ENCODE results near the gene GPR160. TPM values are rescaled to one million over a fixed set of nuclear protein-coding genes. Genes with fewer than 3 reads are reported as not detected.

The GPR160 gene
- total RNA-seq, 1 donor from 2014 or later = 1.2 TPM

- no peak overlapping the region for H3K27ac ChIP-seq
- intact Hi-C loops (cut with DNase I) = no loop called here
These were observed 7.0 kb downstream of the GPR160 start for GRCh38 chr3:170044795-170045244.

DNA sequence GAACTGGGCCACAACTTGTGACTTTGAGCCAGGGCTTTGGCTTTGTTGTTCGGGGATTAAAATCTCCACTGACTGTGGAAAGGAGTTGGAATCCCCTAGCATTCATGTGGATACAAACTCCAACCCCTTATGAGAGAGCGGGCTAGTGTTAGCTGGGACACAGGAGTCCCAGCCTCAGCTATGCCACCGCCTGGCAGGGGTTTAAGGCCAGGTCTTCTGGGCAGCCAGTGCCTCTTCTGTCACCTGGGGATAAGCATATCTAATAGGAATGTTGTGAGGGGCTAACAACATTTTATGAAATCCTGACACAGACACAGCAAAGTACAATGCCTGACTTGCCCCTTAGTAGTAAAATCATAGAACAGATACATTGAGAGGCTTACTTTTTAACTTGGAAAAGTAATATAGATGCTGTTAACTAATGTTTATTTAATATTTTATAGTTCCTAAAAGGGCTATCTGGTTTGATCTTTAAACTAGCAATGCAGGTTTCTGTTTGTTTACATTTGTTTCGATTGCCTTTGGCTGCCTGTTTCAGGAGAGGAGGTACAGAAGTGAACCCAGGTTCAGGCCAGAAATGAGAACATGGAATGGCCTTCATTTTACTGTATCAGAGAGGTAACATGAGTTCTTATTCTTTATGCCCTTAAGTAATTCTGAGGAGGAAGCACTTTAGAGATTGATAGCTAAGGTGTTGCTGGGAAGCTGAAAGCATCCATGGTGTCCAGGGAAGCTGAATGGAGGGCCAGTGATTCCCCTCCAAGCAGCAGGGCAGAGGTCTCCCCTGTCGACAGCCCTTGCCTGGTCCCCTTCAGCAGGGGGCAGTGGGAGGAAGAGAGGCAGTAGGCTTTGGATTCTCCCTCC lies 8.7 kb downstream of the GPR160 start:
- H3K36me3 ChIP-seq = no peaks in the 10 kb centered on the region
- no peaks in the 10 kb centered on the region for H3K4me1 ChIP-seq
- no peak overlapping the region for H3K27ac ChIP-seq
- no peaks in the 10 kb centered on the region for H3K27me3 ChIP-seq
- H3K9me3 ChIP-seq = no peaks in the 10 kb centered on the region
- intact Hi-C loops (cut with DNase I) = no loop called here
- no peak for TF ChIP-seq POLR2A (IDR thresholded peaks at IDR 0.05)
- TF ChIP-seq, protein P1, sequence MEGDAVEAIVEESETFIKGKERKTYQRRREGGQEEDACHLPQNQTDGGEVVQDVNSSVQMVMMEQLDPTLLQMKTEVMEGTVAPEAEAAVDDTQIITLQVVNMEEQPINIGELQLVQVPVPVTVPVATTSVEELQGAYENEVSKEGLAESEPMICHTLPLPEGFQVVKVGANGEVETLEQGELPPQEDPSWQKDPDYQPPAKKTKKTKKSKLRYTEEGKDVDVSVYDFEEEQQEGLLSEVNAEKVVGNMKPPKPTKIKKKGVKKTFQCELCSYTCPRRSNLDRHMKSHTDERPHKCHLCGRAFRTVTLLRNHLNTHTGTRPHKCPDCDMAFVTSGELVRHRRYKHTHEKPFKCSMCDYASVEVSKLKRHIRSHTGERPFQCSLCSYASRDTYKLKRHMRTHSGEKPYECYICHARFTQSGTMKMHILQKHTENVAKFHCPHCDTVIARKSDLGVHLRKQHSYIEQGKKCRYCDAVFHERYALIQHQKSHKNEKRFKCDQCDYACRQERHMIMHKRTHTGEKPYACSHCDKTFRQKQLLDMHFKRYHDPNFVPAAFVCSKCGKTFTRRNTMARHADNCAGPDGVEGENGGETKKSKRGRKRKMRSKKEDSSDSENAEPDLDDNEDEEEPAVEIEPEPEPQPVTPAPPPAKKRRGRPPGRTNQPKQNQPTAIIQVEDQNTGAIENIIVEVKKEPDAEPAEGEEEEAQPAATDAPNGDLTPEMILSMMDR (IDR thresholded peaks at IDR 0.05) = no peak
- no peak for TF ChIP-seq POLR2AphosphoS5 (IDR thresholded peaks at IDR 0.05; ENCODE audit: insufficient read depth in 1 of 2, low read depth in 1 of 2)
- no peak overlapping the region for H3K4me3 ChIP-seq
- no peak for DNase-seq (ENCODE audit: extremely low spot score in 2 of 2)

More at GRCh38 chr3:170044795-170045244, 7.0 kb downstream of the GPR160 start:
- Histone ChIP-seq H3K9me3 (no peaks in the 10 kb centered on the region), H3K4me1 (no peaks in the 10 kb centered on the region), H3K27me3 (no peaks in the 10 kb centered on the region), H3K4me3 (no peak overlapping the region), H3K36me3 (no peaks in the 10 kb centered on the region)
- TF ChIP-seq POLR2AphosphoS5 (IDR thresholded peaks at IDR 0.05; ENCODE audit: insufficient read depth in 1 of 2, low read depth in 1 of 2) (no peak), POLR2A (IDR thresholded peaks at IDR 0.05) (no peak)
- TF ChIP-seq, protein P1 (IDR thresholded peaks at IDR 0.05) = no peak
- no peak for DNase-seq (ENCODE audit: extremely low spot score in 2 of 2)

- no peak overlapping the region for H3K27ac ChIP-seq
These were observed 9.3 kb downstream of the GPR160 start for GRCh38 chr3:170047133-170047404.

GRCh38 chr3:170049146-170050000 lies 11.6 kb downstream of the GPR160 start:
- Histone ChIP-seq H3K36me3 (no peaks in the 10 kb centered on the region), H3K9me3 (no peaks in the 10 kb centered on the region), H3K4me1 (no peaks in the 10 kb centered on the region), H3K4me3 (no peak overlapping the region), H3K27me3 (no peaks in the 10 kb centered on the region), H3K27ac (no peak overlapping the region)
- TF ChIP-seq POLR2A (IDR thresholded peaks at IDR 0.05) (no peak), POLR2AphosphoS5 (IDR thresholded peaks at IDR 0.05; ENCODE audit: insufficient read depth in 1 of 2, low read depth in 1 of 2) (no peak)
- TF ChIP-seq, protein P1 (IDR thresholded peaks at IDR 0.05) = no peak
- intact Hi-C loops (cut with DNase I) = no loop called here
- DNase-seq (ENCODE audit: extremely low spot score in 2 of 2) = no peak

More at GRCh38 chr3:170047133-170047404, 9.3 kb downstream of the GPR160 start:
- TF ChIP-seq, protein P1 (IDR thresholded peaks at IDR 0.05) = no peak
- no peak for TF ChIP-seq POLR2AphosphoS5 (IDR thresholded peaks at IDR 0.05; ENCODE audit: insufficient read depth in 1 of 2, low read depth in 1 of 2)
- TF ChIP-seq POLR2A (IDR thresholded peaks at IDR 0.05) = no peak
- intact Hi-C loops (cut with DNase I) = no loop called here
- Histone ChIP-seq H3K36me3 (no peaks in the 10 kb centered on the region), H3K27me3 (no peaks in the 10 kb centered on the region), H3K4me1 (no peaks in the 10 kb centered on the region), H3K4me3 (no peak overlapping the region), H3K9me3 (no peaks in the 10 kb centered on the region)
- no peak for DNase-seq (ENCODE audit: extremely low spot score in 2 of 2)

Data from vagina (tissue), 2 donors.